NCI-H69 (cell line): Measurements from ENCODE around the gene NRK.
"Not testable (repeated sequence)": the region's sequence is repeated elsewhere in the genome, so short reads cannot be mapped to it uniquely, and the experiment has no call there.

Source experiments
- DNase-seq: peaks from one replicate; lab custom pipeline; 2025; lab: John Stamatoyannopoulos, UW

The NRK gene

GRCh38 chrX:105894721-105895120, 72.4 kb downstream of the NRK start:
- no peak for DNase-seq

DNA sequence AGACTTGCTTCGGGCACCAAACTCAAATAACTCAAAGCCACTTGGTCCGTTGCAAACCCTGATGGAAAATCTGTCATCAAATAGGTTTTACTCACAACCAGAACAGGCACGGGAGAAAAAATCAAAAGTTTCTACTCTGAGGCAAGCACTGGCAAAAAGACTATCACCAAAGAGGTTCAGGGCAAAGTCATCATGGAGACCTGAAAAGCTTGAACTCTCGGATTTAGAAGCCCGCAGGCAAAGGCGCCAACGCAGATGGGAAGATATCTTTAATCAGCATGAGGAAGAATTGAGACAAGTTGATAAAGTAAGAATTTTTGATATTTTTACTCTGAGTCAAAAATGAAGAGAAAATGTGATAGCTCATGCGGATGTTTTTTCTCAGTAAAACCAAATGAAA, 87.2 kb downstream of the NRK start:
- no peak for DNase-seq

- no peak for DNase-seq
These were observed 88.3 kb downstream of the NRK start for GRCh38 chrX:105910563-105911105.

DNA sequence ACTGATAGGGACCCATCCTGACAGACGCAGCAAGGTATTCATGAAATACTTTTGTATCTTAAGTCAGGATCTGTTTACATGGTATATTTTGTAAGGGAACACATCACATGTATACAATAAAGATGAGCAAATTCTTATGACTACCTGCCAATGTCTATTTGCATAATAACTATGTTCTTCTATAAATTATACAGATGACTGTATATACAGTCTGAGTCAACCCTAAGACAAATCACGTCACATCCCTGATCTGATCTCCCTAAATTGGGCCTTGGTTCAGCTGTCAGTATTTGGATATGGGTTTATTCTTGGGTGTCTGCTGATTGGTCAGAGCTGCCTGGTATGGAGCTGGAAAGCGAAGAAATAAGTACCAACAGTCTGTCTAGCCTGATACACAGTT, 122.9 kb downstream of the NRK start:
- no peak for DNase-seq

DNA sequence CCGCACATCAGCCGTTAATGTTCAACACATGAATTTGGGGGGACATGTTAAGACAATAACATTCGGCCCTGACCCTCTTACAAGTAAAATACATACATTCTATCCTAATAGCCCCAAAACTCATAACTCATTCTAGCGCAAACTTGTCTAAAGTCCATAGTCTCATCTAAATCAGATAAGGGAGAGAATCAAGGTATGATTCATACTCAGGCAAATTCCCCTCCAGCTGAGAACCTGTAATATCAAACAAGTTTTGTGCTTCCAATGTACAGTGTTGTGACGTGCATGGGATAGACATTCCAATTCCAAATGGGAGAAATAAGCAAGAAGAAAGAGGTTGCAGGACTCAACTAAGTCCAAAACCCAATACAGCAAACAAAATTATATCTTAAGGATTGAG, 147.1 kb downstream of the NRK start:
- DNase-seq = no peak

- DNase-seq = no peak
These were observed 150.5 kb downstream of the NRK start for GRCh38 chrX:105972690-105973386.

DNA sequence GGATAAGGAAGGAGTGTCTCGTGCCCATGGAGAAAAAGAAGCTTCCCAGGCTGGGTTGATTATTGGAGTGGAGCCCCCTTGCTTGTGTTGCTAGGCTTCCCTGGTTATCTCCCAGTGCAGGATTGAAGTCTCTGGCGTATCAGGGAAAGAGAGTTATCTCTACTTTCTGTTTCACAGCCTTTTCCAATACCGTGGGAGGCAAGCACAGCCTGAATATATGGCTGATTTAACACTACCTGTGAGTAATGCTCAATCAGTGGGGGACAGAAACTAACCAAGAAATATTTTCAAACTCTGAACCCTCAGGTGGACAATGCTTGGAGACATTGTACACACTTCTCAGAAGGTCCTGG, 151.0 kb downstream of the NRK start:
- DNase-seq = no peak

DNA sequence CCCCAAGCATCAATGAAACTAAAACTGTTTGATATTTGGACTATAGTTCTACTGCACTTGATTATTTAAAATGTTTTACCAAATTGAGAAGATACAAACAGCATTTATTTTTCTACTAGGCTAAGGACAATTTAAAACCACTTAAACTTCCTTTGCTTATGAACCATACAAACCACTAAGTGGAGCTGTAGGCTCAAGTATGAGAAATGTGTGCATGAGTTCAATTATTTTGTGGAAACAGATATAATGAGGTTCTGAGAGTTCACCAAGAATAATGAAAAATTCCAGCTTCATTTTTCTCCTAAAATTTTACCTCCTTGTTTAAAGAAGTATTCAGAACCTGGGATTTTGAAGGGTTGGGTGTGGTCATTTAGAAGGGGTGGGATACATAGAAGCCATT, 153.0 kb downstream of the NRK start:
- DNase-seq = no peak

- DNase-seq = no peak
These were observed 159.6 kb downstream of the NRK start for GRCh38 chrX:105981772-105982485.

- DNase-seq = not testable (repeated sequence)
These were observed 166.1 kb downstream of the NRK start for GRCh38 chrX:105988487-105988886.

- no peak for DNase-seq
These were observed 177.0 kb downstream of the NRK start for GRCh38 chrX:105999294-105999693.

DNA sequence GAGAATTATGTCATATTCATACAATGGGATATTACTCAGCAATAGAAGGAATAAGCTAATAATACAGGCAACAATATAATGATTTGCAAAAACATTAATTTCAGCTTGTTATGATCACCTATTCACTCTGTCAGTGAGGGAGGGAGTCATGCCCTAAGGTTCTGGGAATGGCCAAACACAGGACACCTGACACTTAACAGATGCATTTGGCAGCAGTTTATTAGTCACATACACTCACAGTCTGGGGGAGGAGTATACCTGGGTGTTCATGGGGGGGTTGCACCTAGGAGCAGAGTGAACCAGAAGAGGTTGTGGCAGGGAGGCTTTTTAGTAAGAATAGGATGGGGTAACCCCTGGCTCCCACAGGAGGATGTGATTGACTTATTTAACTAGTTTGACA, 177.9 kb downstream of the NRK start:
- DNase-seq = no peak

- DNase-seq = not testable (repeated sequence)
These were observed 178.3 kb downstream of the NRK start for GRCh38 chrX:106000609-106001008.

GRCh38 chrX:106005684-106006083, 183.3 kb downstream of the NRK start:
- no peak for DNase-seq

DNA sequence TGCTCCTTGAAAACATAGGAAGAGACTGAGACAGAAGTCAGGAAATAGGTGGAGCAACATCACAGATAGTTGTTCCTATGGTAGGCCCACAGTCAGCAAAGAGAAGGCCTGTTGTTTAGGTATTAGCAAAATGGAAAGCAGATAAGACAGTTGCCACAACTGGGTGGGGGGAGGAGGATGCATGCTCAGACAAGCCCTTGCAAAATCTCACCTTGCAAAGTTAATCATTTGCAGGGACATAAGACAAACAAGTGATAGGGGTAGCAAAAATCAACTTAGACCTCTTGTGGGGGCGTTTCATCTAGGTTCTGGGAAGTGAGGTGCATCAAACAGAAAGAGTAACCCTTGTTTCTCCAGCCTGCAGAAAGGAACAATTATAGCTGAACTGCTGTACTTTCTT, 185.5 kb downstream of the NRK start:
- no peak for DNase-seq
